ACC112 (cell line): ENCODE measurements around the gene EOLA1.
"Not testable (repeated sequence)": the region's sequence is repeated elsewhere in the genome, so short reads cannot be mapped to it uniquely, and the experiment has no call there.

Experiments used
- H2AFZ ChIP-seq: fragments of 200-600 bp; sonication (generic); one replicate; pipeline ENCODE4 v1.6.0; 2017; ENCODE audit warnings: antibody characterized with exemption, low read length; ENCODE audit not compliant: unreplicated experiment
- H3K27ac ChIP-seq: fragments of 200-600 bp; sonication (generic); 2 replicates; pipeline ENCODE4 v1.5.1; 2014; ENCODE audit warnings: low read depth, mild to moderate bottlenecking, antibody characterized with exemption, low read length, moderate library complexity
- H3K27me3 ChIP-seq: fragments of 200-600 bp; sonication (generic); 2 replicates; pipeline ENCODE4 v1.6.1; 2014; ENCODE audit warnings: mild to moderate bottlenecking, antibody characterized with exemption, low read length, moderate library complexity, mixed read lengths; ENCODE audit not compliant: insufficient read depth
- H3K36me3 ChIP-seq: fragments of 200-600 bp; sonication (generic); 2 replicates; pipeline ENCODE4 v1.6.1; 2016; ENCODE audit warnings: mild to moderate bottlenecking, antibody characterized with exemption, low read length, moderate library complexity, mixed read lengths; ENCODE audit not compliant: insufficient read depth
- H3K4me1 ChIP-seq: fragments of 200-600 bp; sonication (generic); one replicate; pipeline ENCODE4 v1.6.1; 2016; ENCODE audit warnings: low read length, mixed read lengths; ENCODE audit not compliant: insufficient read depth, unreplicated experiment, control insufficient read depth
- H3K4me3 ChIP-seq: fragments of 200-600 bp; sonication (generic); 2 replicates; pipeline ENCODE4 v1.5.1; 2014; ENCODE audit warnings: mild to moderate bottlenecking, low read depth, low read length
- H3K79me2 ChIP-seq: fragments of 200-600 bp; sonication (generic); one replicate; pipeline ENCODE4 v1.6.0; 2016; ENCODE audit warnings: low read length; ENCODE audit not compliant: control insufficient read depth, unreplicated experiment, insufficient read depth

Gene EOLA1

DNA sequence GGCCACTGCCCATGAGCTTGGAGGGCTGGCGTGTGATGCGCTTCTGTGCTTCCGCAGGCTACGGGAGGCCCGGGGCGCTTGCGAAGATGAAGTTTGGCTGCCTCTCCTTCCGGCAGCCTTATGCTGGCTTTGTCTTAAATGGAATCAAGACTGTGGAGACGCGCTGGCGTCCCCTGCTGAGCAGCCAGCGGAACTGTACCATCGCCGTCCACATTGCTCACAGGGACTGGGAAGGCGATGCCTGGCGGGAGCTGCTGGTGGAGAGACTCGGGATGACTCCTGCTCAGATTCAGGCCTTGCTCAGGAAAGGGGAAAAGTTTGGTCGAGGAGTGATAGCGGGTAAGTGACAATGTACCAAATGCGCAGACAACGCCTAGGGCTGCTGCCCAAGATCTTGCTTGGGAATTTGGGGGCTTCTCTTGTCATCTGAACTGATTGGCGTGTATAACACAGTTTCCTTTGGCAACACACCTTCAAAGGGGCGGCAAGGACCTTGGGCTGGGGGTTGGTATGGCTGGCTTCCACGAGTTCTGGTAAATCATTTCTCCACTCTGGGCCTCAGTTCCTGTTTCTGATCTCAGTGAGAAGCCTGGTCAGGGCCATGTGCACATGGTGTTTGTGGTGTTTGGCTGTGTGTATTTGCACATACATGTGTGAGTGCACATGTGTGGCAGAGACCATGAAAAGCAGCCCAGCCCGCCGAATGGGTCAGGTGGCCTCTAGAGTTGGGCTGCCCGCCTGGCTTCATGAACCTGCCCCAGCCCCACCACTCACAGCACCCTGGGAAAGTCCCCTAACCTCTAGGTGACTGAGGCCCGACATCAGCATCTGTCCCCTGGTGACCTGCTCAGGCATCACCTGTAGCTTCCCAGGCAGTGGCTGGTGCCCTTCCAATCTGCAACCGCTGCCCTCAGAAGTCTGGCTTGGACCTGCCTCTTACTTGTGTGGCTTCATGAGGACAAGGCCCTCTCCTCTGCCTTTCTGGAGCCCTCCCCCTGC lies 5.0 kb downstream of the EOLA1 start:
- H3K4me3 ChIP-seq, H3K4me1 ChIP-seq, H2AFZ ChIP-seq, H3K27ac ChIP-seq, H3K36me3 ChIP-seq, H3K27me3 ChIP-seq, H3K79me2 ChIP-seq: not testable (repeated sequence)

DNA sequence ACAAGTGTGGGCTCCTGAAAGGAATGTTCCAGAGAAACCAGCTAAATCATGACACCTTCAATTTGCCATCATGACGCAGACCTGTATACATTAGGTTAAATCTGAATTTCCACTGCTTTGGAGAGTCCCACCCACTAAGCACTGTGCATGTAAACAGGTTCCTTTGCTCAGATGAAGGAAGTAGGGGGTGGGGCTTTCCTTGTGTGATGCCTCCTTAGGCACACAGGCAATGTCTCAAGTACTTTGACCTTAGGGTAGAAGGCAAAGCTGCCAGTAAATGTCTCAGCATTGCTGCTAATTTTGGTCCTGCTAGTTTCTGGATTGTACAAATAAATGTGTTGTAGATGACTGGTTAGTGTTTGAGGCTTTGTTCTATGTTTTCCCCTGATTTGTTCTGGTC lies 6.2 kb downstream of the EOLA1 start:
- not testable (repeated sequence) for H3K27me3 ChIP-seq, H3K27ac ChIP-seq, H3K4me1 ChIP-seq, H3K36me3 ChIP-seq, H3K79me2 ChIP-seq, H3K4me3 ChIP-seq, H2AFZ ChIP-seq

DNA sequence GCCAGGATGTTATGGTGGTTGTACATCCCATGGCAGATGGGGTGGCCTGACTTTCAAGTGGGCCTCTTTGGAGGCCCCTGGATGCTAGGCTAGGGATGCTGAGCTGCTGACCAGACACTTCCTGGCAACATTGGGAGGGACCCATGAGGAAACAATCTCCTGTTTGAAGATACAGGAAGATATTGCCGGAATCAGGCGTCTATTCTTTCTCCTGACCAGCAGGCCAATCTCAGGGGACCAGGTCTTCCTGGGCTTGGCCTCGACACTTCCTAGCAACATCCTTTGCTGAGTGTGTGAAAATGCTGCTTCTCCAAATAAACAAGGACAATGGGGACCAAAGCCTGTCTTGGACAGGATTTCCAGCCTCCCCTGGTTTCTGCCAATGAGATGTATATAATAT lies 7.0 kb downstream of the EOLA1 start:
- H2AFZ ChIP-seq, H3K27me3 ChIP-seq, H3K4me1 ChIP-seq, H3K4me3 ChIP-seq, H3K36me3 ChIP-seq, H3K27ac ChIP-seq, H3K79me2 ChIP-seq: not testable (repeated sequence)

DNA sequence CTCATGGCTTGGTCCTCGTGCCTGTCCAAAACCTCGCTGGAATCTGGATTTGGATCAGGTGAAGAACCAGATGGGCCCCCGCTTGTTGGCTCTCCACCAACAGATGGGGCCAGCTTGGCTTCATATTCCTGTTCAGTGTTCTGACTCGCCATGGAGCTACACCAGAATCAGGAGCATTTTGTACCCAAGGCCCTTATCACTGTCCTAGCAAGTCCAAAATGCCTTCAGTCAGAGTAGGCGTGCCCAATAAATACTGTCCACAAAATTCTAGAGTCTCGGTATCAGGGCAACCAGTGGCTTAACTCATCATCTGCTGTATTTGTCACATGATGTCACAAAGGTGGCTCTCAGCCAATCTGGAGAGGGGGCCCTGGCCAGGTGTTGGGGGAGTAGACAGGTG lies 8.9 kb downstream of the EOLA1 start, which contains the start of gene HSFX3:
Gene HSFX3 (minus strand): TSS at position 224 of the 400 bp plus-strand sequence. CDS start 72 bp downstream, at position 152.
- not testable (repeated sequence) for H3K27me3 ChIP-seq, H3K4me3 ChIP-seq, H3K4me1 ChIP-seq, H2AFZ ChIP-seq, H3K36me3 ChIP-seq, H3K79me2 ChIP-seq, H3K27ac ChIP-seq

DNA sequence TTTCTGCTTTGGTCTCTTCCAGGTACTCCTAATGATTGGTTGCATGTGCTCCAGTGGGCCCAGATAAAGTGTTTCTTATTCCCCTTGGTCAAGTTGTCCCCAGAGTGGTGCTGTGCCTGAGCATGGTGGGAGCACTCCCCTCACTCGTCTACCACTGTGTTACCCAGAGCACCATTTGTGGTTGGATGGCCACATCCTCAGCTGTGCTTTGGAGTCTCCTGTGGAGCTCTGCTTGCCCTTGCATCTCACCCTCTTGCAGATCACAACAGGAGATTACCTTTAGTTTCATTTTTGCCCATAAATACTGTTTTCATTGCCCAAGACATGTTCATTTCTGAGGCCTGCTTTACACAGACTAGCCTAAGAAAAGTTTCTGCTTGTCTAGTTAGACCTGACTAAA lies 9.6 kb downstream of the EOLA1 start:
- H2AFZ ChIP-seq, H3K27ac ChIP-seq, H3K36me3 ChIP-seq, H3K4me1 ChIP-seq, H3K27me3 ChIP-seq, H3K79me2 ChIP-seq, H3K4me3 ChIP-seq: not testable (repeated sequence)

DNA sequence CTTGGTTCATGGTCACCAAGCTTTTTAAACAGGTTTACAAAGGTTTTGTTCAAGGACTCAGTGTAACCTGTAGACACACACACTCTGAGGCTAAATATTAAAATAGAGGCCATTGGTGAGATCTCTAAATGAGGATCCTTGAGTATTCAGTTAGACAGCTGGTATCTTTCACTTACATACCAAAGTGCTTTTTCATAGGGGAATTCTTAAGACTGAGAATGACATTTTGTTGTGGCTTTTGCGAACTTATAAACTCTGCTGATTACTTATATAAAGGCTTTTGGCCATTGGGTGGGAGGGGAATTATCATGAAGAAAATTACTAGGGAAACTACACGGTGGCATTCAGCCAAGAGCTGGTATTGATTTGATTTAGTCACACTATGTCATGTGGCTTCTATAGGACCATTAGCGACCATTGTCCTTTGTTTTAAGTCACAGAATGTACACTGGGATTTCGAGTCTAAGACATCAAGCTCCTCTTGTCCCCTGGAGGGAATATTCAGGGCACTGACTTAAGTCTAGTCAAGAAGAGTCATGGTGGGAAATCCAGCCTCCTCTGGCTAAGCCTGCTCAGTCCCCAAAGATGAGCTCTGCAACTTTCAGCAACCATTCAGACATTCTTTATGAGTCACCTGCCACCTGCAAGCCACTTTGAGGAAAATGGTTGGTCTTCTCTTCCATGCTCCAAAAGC lies 10.6 kb downstream of the EOLA1 start:
- H3K4me3 ChIP-seq, H3K36me3 ChIP-seq, H3K27me3 ChIP-seq, H3K4me1 ChIP-seq, H3K27ac ChIP-seq, H3K79me2 ChIP-seq, H2AFZ ChIP-seq: not testable (repeated sequence)

DNA sequence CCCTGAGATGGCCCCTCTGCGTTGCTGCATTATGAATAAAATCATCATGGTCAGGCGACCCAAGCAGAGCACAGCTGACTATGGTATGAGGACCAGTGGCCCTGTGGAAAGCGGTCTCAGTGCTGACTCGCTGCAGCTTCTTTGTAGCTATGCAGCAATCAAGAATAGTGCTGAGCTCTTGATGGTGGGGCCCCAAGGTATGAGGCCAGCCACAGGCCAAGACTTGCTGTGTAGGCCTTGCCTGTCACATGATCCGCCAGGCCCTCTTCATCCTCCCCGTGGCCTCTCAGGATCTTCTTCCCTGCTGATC lies 11.1 kb downstream of the EOLA1 start:
- not testable (repeated sequence) for H3K4me3 ChIP-seq, H3K79me2 ChIP-seq, H3K4me1 ChIP-seq, H2AFZ ChIP-seq, H3K36me3 ChIP-seq, H3K27ac ChIP-seq, H3K27me3 ChIP-seq

DNA sequence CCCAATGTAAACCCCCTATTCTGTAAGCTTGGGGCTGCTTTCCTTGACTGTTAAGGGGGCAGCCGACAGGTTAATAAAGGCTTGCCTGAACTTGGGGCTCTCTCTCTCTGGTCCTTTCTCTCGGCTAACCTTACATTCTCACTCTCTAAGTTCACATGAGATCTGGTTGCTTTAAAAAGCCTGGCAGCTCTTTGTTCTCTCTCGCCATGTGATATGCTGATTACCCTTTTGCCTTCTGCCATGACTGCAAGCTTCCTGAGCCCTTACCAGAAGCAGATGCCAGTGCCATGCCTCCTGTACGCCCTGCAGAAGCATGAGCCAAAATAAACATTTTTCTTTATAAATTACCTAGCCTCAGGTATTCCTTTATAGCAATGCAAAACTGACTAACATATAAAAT lies 14.4 kb downstream of the EOLA1 start:
- not testable (repeated sequence) for H2AFZ ChIP-seq, H3K36me3 ChIP-seq, H3K4me3 ChIP-seq, H3K27ac ChIP-seq, H3K27me3 ChIP-seq, H3K79me2 ChIP-seq, H3K4me1 ChIP-seq

DNA sequence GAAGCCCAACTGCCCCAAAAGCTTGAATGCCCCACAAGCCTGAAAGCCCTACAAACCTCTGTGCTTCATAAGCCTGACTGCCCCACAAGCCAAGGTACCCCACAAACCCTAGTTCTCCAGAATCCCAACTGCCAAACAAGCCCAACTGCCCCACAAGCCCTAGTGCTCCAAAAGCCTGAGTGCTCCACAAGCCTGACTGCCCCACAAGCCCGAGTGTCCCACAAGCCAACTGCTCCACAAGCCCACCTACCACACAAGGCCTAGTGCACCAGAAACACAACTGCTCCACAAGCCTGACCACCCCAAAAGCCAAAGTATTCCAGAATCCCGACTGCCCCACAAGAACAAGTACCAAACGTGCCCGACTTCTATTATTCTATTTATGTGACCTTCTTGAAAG lies 22.5 kb downstream of the EOLA1 start:
- no peaks in the 10 kb centered on the region for H3K27me3 ChIP-seq
- H3K4me3 ChIP-seq, result no peak overlapping the region
- no peaks in the 10 kb centered on the region for H3K36me3 ChIP-seq
- no peak overlapping the region for H3K27ac ChIP-seq
- H2AFZ ChIP-seq, result no peak overlapping the region
- H3K79me2 ChIP-seq, result no peaks in the 10 kb centered on the region
- no peaks in the 10 kb centered on the region for H3K4me1 ChIP-seq

DNA sequence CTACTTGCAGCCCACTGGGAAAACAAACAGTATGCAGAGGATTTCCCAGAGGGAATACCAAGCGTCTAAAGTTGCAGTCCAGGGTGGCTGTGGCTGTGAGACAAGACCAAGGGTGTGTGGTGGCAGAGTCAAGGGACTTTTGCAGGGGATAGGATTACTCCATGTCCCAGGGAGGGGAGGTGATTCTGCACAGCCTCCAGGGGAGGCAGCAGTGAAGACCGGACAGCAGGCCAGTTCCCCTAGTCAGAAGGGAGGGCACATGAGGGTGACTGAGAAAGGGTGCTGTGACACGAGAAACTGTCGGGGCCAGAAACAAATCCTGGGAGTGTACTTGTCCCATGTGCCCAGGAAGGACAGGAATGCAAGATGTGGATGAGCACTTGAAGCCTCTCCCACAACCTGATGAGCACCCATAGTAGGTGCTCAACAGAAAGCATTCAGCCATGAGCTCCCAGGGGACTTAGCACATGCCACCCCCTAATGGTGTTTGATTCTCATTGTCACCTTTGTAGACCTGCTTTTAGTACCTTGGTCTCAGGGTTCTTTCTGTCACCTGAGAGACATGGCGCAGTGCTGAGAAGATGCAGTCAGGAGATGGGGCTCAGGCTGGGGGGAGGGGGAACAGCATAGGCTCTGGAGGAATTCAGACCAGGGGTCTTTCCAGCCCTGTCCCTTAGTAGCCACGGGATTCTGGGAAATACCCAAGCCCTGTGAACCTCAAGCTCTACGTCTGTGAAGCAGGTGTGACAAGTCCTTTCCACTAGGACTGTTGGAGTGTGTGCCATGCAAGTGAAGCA lies 27.0 kb downstream of the EOLA1 start:
- Histone ChIP-seq H3K4me1 (peaks cover 2% of the 10 kb centered on the region), H3K27me3 (no peaks in the 10 kb centered on the region), H3K36me3 (no peaks in the 10 kb centered on the region), H3K4me3 (no peak overlapping the region), H3K27ac (no peak overlapping the region), H2AFZ (no peak overlapping the region), H3K79me2 (no peaks in the 10 kb centered on the region)
